ENCODE data around the gene CFAP20DC. TPM values are rescaled to one million over a fixed set of nuclear protein-coding genes. Genes with fewer than 3 reads are reported as not detected.

The CFAP20DC gene
- total RNA-seq, 6 donors from 2014 or later, result 0.30 to 4.3 (median 0.37) TPM; not detected in 1

DNA sequence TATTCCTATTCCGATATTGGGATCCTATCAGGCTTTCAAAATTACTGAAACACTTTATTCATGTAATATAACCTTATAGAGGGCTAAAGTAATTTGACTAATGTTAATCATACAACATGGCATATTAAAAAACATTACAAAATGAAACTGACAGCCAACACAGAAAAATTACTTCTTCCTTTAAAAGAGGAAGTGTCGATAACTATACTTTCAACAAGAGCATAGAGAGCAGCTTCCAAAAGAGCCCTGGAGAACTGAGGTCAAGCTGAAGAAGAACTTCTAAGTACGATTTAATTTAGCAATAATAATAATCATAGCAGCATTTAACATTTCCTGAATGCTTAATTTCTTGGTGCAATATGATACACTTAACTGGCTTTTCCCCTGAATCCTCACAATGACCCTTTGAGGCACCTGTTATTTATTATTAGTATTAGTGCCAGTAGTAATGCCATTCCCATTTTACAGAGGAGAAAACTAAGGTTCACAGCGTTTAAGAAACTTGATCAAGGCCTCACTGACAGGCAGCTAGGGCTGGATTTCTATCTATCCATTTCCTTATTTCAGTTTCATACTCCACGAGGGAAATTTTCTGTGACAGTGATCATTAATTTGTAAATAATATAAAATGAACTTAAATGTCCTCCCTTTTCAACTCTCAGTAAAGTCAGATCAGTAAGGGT, 181.6 kb downstream of the CFAP20DC start:
- Histone ChIP-seq H3K4me3 (no peak overlapping the region), H3K27ac (no peak overlapping the region), H3K27me3 (no peaks in the 10 kb centered on the region), H3K36me3 (no peaks in the 10 kb centered on the region), H3K4me1 (no peaks in the 10 kb centered on the region), H3K9me3 (no peaks in the 10 kb centered on the region)
- DNase-seq (no peak), ATAC-seq (ENCODE audit: low FRiP score in 2 of 2) (no peak)
- WGBS, 2 donors, result 66 to 67% methylated on average over 5 of the region's 5 CpGs
- no peak for TF ChIP-seq EP300 (IDR thresholded peaks at IDR 0.05)
- TF ChIP-seq, protein P1, sequence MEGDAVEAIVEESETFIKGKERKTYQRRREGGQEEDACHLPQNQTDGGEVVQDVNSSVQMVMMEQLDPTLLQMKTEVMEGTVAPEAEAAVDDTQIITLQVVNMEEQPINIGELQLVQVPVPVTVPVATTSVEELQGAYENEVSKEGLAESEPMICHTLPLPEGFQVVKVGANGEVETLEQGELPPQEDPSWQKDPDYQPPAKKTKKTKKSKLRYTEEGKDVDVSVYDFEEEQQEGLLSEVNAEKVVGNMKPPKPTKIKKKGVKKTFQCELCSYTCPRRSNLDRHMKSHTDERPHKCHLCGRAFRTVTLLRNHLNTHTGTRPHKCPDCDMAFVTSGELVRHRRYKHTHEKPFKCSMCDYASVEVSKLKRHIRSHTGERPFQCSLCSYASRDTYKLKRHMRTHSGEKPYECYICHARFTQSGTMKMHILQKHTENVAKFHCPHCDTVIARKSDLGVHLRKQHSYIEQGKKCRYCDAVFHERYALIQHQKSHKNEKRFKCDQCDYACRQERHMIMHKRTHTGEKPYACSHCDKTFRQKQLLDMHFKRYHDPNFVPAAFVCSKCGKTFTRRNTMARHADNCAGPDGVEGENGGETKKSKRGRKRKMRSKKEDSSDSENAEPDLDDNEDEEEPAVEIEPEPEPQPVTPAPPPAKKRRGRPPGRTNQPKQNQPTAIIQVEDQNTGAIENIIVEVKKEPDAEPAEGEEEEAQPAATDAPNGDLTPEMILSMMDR (IDR thresholded peaks at IDR 0.05), result no peak
- no peak for TF ChIP-seq POLR2A (IDR thresholded peaks at IDR 0.05)
- no peak for TF ChIP-seq POLR2AphosphoS5 (IDR thresholded peaks at IDR 0.05)

DNA sequence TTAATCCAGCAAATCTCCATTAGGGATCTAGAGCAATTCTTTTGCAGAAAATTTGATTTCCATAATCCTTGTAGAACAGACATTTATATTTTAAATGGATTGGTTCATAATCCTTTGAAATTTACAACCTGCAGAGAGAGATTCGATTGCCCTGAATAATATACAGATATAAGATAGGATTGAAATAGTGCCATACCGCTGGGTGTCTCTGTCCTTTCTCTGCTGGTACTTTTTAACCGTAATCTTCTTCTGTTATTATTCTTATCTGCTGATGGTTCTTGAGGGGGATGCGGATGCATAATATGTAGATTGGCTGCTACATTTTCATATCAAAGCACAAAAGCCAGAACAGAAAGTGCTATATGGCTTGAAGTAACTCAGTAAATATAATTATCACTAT, 182.2 kb downstream of the CFAP20DC start:
- TF ChIP-seq POLR2A (IDR thresholded peaks at IDR 0.05) (no peak), EP300 (IDR thresholded peaks at IDR 0.05) (no peak), POLR2AphosphoS5 (IDR thresholded peaks at IDR 0.05) (no peak)
- TF ChIP-seq, protein P1 (IDR thresholded peaks at IDR 0.05), result no peak
- Histone ChIP-seq H3K27ac (no peak overlapping the region), H3K36me3 (no peaks in the 10 kb centered on the region), H3K9me3 (no peaks in the 10 kb centered on the region), H3K27me3 (no peaks in the 10 kb centered on the region), H3K4me1 (no peaks in the 10 kb centered on the region), H3K4me3 (no peak overlapping the region)
- 84 to 88% methylated on average over 4 of the region's 4 CpGs for WGBS, 2 donors
- DNase-seq (no peak), ATAC-seq (ENCODE audit: low FRiP score in 2 of 2) (no peak)

DNA sequence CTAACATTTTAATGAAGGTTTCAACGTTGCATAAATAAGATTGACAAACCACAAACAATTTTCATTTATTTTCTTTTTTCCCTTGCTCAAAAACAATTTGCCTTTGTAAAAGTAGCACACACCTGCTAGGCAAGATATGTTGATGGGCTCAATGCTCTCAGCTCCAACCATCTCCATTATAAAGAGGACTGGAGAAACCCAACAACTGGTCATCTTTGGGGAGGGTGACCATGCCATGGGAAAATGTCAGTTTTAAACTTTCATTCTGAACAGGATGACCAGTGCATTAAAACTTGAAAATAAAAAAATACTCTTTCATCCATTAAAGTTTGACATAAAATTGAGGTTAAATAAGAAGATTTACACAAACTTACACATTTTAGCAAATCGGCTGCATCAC, 183.7 kb downstream of the CFAP20DC start:
- TF ChIP-seq EP300 (IDR thresholded peaks at IDR 0.05) (no peak), POLR2AphosphoS5 (IDR thresholded peaks at IDR 0.05) (no peak), POLR2A (IDR thresholded peaks at IDR 0.05) (no peak)
- TF ChIP-seq, protein P1 (IDR thresholded peaks at IDR 0.05), result no peak
- ATAC-seq (ENCODE audit: low FRiP score in 2 of 2) (no peak), DNase-seq (no peak)
- no peaks in the 10 kb centered on the region for H3K36me3 ChIP-seq
- no peaks in the 10 kb centered on the region for H3K9me3 ChIP-seq
- no peaks in the 10 kb centered on the region for H3K27me3 ChIP-seq
- no peak overlapping the region for H3K4me3 ChIP-seq
- no peak overlapping the region for H3K27ac ChIP-seq
- no peaks in the 10 kb centered on the region for H3K4me1 ChIP-seq
- 78 to 82% methylated on average over 2 of the region's 2 CpGs for WGBS, 2 donors

DNA sequence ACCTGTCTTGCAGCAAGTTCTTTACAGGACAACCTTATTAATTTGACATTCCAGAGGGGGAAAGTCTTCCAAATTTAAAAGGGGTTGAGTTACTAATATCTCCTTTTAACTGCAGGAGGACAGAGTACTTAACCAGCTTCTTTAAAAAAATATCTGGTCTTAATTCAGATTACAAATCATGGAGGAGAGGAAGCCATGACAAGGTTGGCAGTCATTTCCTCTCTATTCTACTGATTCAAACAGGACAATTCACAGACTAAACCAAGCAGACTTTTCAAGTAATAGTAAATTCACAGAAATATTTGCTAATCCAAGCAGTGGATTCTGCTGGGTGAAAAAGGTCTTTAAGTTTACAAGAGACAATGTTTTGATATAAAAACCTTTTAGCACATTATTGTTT, 185.3 kb downstream of the CFAP20DC start:
- H3K9me3 ChIP-seq, result no peaks in the 10 kb centered on the region
- H3K4me3 ChIP-seq, result no peak overlapping the region
- no peak for ATAC-seq (ENCODE audit: low FRiP score in 2 of 2)
- H3K27ac ChIP-seq, result no peak overlapping the region
- no peaks in the 10 kb centered on the region for H3K4me1 ChIP-seq
- H3K36me3 ChIP-seq, result no peaks in the 10 kb centered on the region
- no peaks in the 10 kb centered on the region for H3K27me3 ChIP-seq
- DNase-seq, result no peak
- TF ChIP-seq, protein P1 (IDR thresholded peaks at IDR 0.05), result no peak
- no peak for TF ChIP-seq POLR2AphosphoS5 (IDR thresholded peaks at IDR 0.05)
- no peak for TF ChIP-seq POLR2A (IDR thresholded peaks at IDR 0.05)
- no peak for TF ChIP-seq EP300 (IDR thresholded peaks at IDR 0.05)

DNA sequence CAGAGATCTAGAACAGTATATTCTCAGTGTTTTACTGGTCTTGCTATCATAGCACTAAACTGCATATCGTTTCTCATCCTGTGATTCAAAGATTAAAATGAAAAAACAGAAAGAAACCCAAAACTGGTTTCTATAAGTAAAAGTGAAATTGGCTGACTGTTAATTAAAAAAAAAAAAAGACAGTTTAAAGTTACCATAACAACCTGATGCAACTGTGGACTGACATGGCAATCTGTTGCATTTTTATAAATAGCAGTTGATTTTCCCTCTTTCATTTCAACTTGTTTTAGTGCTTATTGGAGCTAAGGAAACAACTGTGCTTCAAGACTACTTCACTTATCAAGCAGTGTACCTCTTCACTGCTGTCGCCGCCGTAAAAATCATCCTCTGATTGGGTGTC, 186.6 kb downstream of the CFAP20DC start:
- TF ChIP-seq POLR2A (IDR thresholded peaks at IDR 0.05), result no peak
- TF ChIP-seq, protein P1 (IDR thresholded peaks at IDR 0.05), result no peak
- no peak for TF ChIP-seq EP300 (IDR thresholded peaks at IDR 0.05)
- no peak for TF ChIP-seq POLR2AphosphoS5 (IDR thresholded peaks at IDR 0.05)
- Histone ChIP-seq H3K36me3 (no peaks in the 10 kb centered on the region), H3K27me3 (no peaks in the 10 kb centered on the region), H3K4me3 (no peak overlapping the region), H3K9me3 (no peaks in the 10 kb centered on the region), H3K4me1 (no peaks in the 10 kb centered on the region), H3K27ac (no peak overlapping the region)
- ATAC-seq (ENCODE audit: low FRiP score in 2 of 2) (no peak), DNase-seq (no peak)
- WGBS, 2 donors, result 88 to 91% methylated on average over 4 of the region's 4 CpGs
